Esophagus squamous epithelium (tissue), 4 donors: Measurements from ENCODE around the gene CNNM2.

Experiments used
- CTCF ChIP-seq, 6 experiments: fragments of 450-650 bp in 4 of 6; fragments of 200-600 bp in 2 of 6; sonication (generic) in 2 of 6; IDR thresholded peaks; one replicate each; pipeline ENCODE4 v1.5.1; 2016 to 2019; ENCODE audit warnings: antibody characterized with exemption in 6 of 6, mild to moderate bottlenecking in 4 of 6, moderate library complexity in 4 of 6
- POLR2A ChIP-seq, 4 donors: fragments of 450-650 bp; IDR thresholded peaks; one replicate each; pipeline ENCODE4 v1.6.1; 2017; ENCODE audit warnings: antibody characterized with exemption in 4 of 4, mild to moderate bottlenecking in 4 of 4, moderate library complexity in 3 of 4

GRCh38 chr10:103062854-103063590 lies 144.9 kb downstream of the CNNM2 start:
- TF ChIP-seq CTCF (IDR thresholded peaks at IDR 0.05) (no peak), POLR2A (IDR thresholded peaks at IDR 0.05) (no peak)
